ENCODE results near the gene ANO6.
A peak's percentile ranks its signal among the peaks of the same experiment; 100 is the strongest.
"Not testable (repeated sequence)": the region's sequence is repeated elsewhere in the genome, so short reads cannot be mapped to it uniquely, and the experiment has no call there.

The ANO6 gene

DNA sequence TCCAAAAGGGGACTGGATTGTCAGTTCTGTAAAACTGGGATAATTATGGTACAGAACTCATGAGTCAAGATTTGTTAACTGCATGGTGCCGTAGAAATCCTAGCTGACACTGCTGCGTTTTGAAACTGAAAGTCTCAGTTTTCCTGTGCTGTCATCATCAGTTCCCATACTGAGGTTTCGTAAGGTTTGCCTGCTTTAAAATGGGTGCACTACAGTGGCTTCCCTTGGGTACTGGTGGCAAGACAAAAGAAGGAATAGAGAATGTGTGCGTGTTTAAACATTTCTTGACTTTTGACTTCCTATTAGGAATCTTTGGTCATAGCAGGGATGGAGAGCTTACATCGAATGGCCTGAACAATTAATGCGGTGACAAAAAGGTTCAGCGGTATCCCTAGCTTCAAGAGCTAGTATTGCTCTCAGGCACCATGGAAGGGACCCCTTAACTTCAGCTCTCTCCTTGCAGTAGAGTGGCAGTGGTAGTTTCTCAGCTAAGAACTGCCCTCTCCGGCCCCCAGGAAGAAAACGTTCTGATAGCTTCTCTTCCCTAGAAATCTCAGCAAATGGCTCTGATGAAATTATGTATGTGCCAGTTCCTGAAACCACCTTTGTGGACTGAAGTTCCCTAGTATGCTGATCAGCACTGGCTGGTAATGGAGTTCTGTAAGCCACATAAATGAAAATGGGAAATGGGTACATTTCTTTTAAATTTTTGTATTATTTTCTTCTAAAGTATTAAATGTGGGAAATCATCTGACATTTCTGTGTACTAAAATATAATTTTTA, 28.9 kb downstream of the ANO6 start:
- Mint-ChIP-seq H3K9me3 (no peaks in the 10 kb centered on the region), H3K36me3 (ENCODE audit: low read depth) (peaks cover 2% of the 10 kb centered on the region), H3K27me3 (ENCODE audit: low read depth) (no peaks in the 10 kb centered on the region), H3K4me3 (peak overlapping the region; percentile 25), H3K27ac (no peak overlapping the region), H3K4me1 (ENCODE audit: low read depth) (peaks cover 12% of the 10 kb centered on the region)

DNA sequence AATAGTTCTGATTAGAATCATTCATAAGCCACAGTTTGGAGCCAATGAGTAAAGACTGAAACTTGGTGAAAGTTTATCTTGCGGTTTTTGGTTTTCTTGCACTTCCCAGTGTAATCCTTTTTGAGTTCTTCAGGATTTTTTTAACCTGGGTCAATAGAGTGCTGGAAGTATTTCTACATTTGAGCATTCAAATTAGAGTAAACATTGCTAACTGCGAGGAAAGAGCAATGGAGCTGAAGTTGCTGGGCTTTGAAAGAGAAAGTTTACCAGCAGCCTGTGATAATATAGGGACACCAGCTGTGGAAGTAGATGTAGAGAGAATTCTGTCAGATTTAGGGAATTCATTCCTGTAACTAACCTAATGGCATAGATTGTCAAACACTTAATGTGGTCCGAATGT, 30.3 kb downstream of the ANO6 start:
- Mint-ChIP-seq H3K36me3 (ENCODE audit: low read depth) (peaks cover 2% of the 10 kb centered on the region), H3K9me3 (no peaks in the 10 kb centered on the region), H3K4me1 (ENCODE audit: low read depth) (peaks cover 13% of the 10 kb centered on the region), H3K4me3 (no peak overlapping the region), H3K27me3 (ENCODE audit: low read depth) (no peaks in the 10 kb centered on the region), H3K27ac (no peak overlapping the region)

DNA sequence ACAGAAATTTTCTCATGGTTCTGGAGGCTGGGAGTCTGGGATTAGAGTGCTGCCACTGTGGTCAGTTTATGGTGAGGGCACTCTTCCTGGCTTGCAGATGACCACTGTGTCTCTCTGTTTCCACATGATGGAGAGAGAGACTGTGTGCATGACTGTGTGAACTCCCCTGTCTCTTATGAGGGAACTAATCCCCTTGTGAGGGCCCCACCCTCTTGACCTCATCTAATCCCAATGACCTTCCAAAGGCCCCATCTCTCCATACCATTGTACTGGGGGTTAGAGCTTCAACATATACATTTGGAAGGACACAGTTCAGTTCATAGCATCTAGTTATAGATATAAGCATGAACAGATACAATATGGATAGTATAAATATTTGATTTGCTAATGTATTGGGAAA, 31.7 kb downstream of the ANO6 start:
- H3K9me3 Mint-ChIP-seq, result no peaks in the 10 kb centered on the region
- H3K4me3 Mint-ChIP-seq, result no peak overlapping the region
- no peaks in the 10 kb centered on the region for H3K36me3 Mint-ChIP-seq (ENCODE audit: low read depth)
- peaks cover 12% of the 10 kb centered on the region for H3K4me1 Mint-ChIP-seq (ENCODE audit: low read depth)
- no peak overlapping the region for H3K27ac Mint-ChIP-seq
- H3K27me3 Mint-ChIP-seq (ENCODE audit: low read depth), result no peaks in the 10 kb centered on the region

DNA sequence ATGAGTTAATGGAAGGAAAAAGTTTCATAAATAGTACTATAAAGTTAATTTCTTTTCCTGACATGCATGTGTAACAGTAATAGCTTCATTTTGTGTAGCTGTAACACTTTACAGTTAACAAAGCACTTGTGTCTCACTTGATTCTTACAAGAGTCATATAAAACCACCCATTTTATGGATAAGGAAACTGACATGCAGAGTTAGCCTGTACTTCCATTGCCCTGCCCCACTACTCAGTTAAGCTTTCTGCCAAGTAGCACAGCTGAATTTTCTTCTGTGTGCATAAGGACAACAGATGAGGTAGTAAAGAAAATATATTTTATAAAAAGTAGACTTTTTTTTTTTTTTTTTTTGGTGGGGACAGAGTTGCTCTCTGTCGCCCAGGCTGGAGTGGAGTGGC, 32.2 kb downstream of the ANO6 start:
- Mint-ChIP-seq H3K4me1 (ENCODE audit: low read depth) (peaks cover 12% of the 10 kb centered on the region), H3K27me3 (ENCODE audit: low read depth) (no peaks in the 10 kb centered on the region), H3K9me3 (no peaks in the 10 kb centered on the region), H3K4me3 (no peak overlapping the region), H3K27ac (no peak overlapping the region), H3K36me3 (ENCODE audit: low read depth) (no peaks in the 10 kb centered on the region)

- Mint-ChIP-seq H3K4me1 (ENCODE audit: low read depth) (peaks cover 7% of the 10 kb centered on the region), H3K27ac (no peak overlapping the region), H3K36me3 (ENCODE audit: low read depth) (peaks cover 2% of the 10 kb centered on the region), H3K4me3 (no peak overlapping the region), H3K27me3 (ENCODE audit: low read depth) (no peaks in the 10 kb centered on the region), H3K9me3 (no peaks in the 10 kb centered on the region)
Observed at GRCh38 chr12:45254254-45254653, 38.4 kb downstream of the ANO6 start.

DNA sequence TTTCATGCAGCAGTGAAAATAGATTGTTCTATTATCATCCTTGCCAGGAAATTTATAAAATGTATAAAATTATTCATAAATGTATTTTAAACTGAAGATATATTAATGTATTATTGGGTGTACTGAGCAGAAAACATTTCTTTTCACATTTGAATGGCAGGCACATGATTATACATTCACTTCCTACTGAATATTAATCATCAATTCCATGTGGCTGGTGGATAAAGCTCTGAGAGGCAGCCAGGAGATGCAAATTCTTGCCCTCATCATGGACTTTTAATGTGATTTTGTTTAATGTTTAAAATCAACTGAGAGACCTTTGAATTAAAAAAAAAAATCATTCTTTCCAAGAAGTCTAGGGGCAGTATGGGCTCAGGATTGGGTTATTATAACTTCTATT, 40.8 kb downstream of the ANO6 start:
- Mint-ChIP-seq H3K9me3 (no peaks in the 10 kb centered on the region), H3K27me3 (ENCODE audit: low read depth) (no peaks in the 10 kb centered on the region), H3K36me3 (ENCODE audit: low read depth) (peaks cover 2% of the 10 kb centered on the region), H3K4me3 (no peak overlapping the region), H3K27ac (no peak overlapping the region), H3K4me1 (ENCODE audit: low read depth) (peaks cover 10% of the 10 kb centered on the region)

DNA sequence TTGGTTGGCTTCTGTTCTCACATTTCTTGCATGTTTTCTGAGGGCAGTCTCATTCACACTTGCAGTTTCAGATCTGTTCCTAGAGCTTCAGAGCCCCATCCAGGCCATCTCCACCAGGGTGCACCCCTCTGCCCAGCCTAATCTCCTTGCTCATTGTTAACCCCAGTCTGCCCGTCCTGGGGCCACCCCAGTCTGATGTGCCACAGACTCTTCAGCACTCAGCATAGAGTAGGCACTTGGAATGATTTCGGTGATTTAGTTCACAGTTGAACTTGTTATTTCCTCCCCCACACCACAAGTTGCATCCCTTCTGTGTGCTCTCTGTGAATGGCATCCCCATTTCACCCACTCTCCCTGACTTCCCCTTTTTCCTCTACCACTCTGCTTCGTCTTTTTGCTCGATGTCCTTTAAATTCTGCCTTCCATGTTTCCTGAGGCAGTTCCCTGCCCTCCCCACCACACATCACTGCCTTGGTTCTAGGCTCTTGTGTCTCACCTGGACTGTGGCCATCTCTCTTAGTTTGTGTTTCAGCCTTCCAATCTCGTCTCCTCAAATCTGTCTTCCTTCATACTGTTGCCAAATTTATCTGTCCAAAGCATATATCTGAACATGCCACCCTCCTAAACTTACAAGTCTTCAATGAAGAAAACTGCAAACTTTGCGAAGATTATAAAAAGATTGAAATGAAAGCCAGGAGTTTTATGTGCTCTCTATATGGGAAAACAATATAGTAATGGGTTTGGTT, 41.5 kb downstream of the ANO6 start:
- H3K4me1 Mint-ChIP-seq (ENCODE audit: low read depth), result peaks cover 10% of the 10 kb centered on the region
- H3K9me3 Mint-ChIP-seq, result no peaks in the 10 kb centered on the region
- H3K27ac Mint-ChIP-seq, result no peak overlapping the region

GRCh38 chr12:45259675-45260074, 43.8 kb downstream of the ANO6 start:
- Mint-ChIP-seq H3K9me3 (no peaks in the 10 kb centered on the region), H3K4me3 (no peak overlapping the region)

More for the DNA sequence above, 41.5 kb downstream of the ANO6 start:
- Mint-ChIP-seq H3K4me3 (no peak overlapping the region), H3K27me3 (ENCODE audit: low read depth) (no peaks in the 10 kb centered on the region), H3K36me3 (ENCODE audit: low read depth) (peaks cover 2% of the 10 kb centered on the region)

GRCh38 chr12:45260104-45260815, 44.4 kb downstream of the ANO6 start:
- Mint-ChIP-seq H3K4me3 (no peak overlapping the region), H3K36me3 (ENCODE audit: low read depth) (no peaks in the 10 kb centered on the region), H3K9me3 (no peaks in the 10 kb centered on the region), H3K27me3 (ENCODE audit: low read depth) (no peaks in the 10 kb centered on the region), H3K4me1 (ENCODE audit: low read depth) (peaks cover 10% of the 10 kb centered on the region), H3K27ac (no peak overlapping the region)

More at GRCh38 chr12:45259675-45260074, 43.8 kb downstream of the ANO6 start:
- H3K36me3 Mint-ChIP-seq (ENCODE audit: low read depth), result no peaks in the 10 kb centered on the region
- H3K27me3 Mint-ChIP-seq (ENCODE audit: low read depth), result no peaks in the 10 kb centered on the region
- no peak overlapping the region for H3K27ac Mint-ChIP-seq
- H3K4me1 Mint-ChIP-seq (ENCODE audit: low read depth), result peaks cover 10% of the 10 kb centered on the region

DNA sequence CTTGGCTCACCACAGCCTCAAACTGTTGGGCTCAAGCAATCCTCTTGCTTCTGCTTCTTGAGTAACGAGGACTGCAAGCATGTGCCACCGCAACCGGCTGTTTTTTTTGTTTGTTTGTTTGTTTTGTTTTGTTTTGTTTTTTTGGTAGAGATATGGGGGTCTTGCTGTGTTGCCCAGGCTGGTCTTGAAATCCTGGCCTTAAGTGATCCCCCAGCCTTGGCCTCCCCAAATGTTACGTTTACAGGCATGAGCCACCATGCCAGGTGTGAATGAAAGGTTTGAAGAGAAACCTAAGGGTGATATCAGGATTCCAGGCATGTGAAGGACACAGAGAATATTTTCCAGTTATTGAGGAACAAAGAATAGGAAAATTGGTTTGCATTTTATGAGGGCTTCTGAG, 45.0 kb downstream of the ANO6 start:
- Mint-ChIP-seq H3K27ac (no peak overlapping the region), H3K36me3 (ENCODE audit: low read depth) (no peaks in the 10 kb centered on the region), H3K4me1 (ENCODE audit: low read depth) (peaks cover 10% of the 10 kb centered on the region), H3K27me3 (ENCODE audit: low read depth) (no peaks in the 10 kb centered on the region), H3K4me3 (no peak overlapping the region), H3K9me3 (no peaks in the 10 kb centered on the region)

DNA sequence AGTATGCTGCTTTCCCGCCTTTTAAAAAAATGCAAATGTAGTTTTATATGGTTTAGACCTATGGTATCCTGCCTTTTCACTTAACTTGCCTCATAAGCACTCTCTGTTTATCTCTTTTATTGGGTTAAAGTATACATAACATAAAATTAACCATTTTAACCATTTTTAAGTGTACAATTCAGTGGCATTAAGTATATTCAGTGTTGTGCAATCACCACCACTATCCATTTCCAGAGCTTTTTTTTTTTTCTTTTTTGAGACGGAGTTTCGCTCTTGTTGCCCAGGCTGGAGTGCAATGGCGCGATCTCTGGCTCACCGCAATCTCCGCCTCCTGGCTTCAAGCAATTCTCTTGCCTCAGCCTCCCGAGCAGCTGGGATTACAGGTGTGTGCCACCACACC, 46.3 kb downstream of the ANO6 start:
- not testable (repeated sequence) for H3K4me1 Mint-ChIP-seq (ENCODE audit: low read depth); H3K9me3 Mint-ChIP-seq; H3K4me3 Mint-ChIP-seq; H3K27ac Mint-ChIP-seq; H3K27me3 Mint-ChIP-seq (ENCODE audit: low read depth); H3K36me3 Mint-ChIP-seq (ENCODE audit: low read depth)

GRCh38 chr12:45263587-45263986, 47.7 kb downstream of the ANO6 start:
- Mint-ChIP-seq H3K9me3 (no peaks in the 10 kb centered on the region), H3K36me3 (ENCODE audit: low read depth) (no peaks in the 10 kb centered on the region), H3K4me3 (no peak overlapping the region), H3K4me1 (ENCODE audit: low read depth) (peaks cover 5% of the 10 kb centered on the region), H3K27me3 (ENCODE audit: low read depth) (no peaks in the 10 kb centered on the region), H3K27ac (no peak overlapping the region)

DNA sequence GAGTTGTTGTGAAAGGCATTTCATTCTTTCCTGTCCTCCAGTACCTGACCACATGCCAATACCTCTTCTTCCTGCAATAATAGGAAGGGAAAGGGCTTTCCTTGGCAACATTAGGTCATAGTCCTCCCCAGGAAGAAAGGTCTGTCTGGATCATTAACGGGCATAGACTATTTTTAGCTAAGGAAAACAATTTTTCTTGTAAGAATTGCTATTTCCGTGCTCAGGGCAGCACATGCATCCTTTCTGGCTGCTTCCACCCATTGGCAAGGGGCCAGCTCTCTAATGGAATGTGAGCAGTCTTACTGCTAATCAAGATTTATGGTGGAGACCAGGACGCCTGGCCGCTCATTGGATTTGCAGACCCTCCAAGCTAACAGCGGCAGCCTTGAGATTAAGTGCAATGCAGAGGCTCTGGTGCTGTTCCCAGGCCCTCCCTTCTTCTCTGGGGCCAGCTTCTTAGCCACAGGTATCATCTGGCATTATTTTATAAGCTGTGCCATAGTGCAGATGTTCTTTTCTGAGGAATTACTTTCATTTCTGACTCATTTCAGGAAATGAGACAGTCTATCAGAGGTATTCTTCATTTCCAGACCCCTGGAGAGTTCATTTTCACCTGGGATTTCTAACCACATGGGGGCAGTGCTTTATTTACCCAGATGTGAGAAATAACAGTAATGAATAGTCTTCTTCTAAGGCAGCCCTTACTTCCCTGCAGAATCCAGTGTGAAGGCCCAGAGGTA, 52.9 kb downstream of the ANO6 start:
- Mint-ChIP-seq H3K4me3 (no peak overlapping the region), H3K27ac (no peak overlapping the region), H3K36me3 (ENCODE audit: low read depth) (no peaks in the 10 kb centered on the region), H3K9me3 (no peaks in the 10 kb centered on the region), H3K27me3 (ENCODE audit: low read depth) (no peaks in the 10 kb centered on the region), H3K4me1 (ENCODE audit: low read depth) (peaks cover 2% of the 10 kb centered on the region)

- Mint-ChIP-seq H3K4me3 (no peak overlapping the region), H3K4me1 (ENCODE audit: low read depth) (peaks cover 2% of the 10 kb centered on the region), H3K9me3 (no peaks in the 10 kb centered on the region), H3K27me3 (ENCODE audit: low read depth) (no peaks in the 10 kb centered on the region), H3K36me3 (ENCODE audit: low read depth) (no peaks in the 10 kb centered on the region), H3K27ac (no peak overlapping the region)
Observed at GRCh38 chr12:45269412-45269751, 53.5 kb downstream of the ANO6 start.

Data from T-helper 1 cell treated with Interleukin-12 subunit alpha and Interleukin-12 subunit beta and Interleukin-4 antibody, amounts not matched to agents 30 μg/mL and 1 μg/mL, for 36 hours (primary cell).